ENCODE measurements around the gene FAM174A. TPM values are rescaled to one million over a fixed set of nuclear protein-coding genes. Genes with fewer than 3 reads are reported as not detected.
"Not testable (repeated sequence)": the region's sequence is repeated elsewhere in the genome, so short reads cannot be mapped to it uniquely, and the experiment has no call there.

Gene FAM174A
- total RNA-seq, 1 donor from 2014 or later: 16.0 TPM

- H3K4me3 Mint-ChIP-seq (ENCODE audit: unreplicated experiment): no peak overlapping the region
- no peaks in the 10 kb centered on the region for H3K36me3 Mint-ChIP-seq (ENCODE audit: unreplicated experiment)
- TF ChIP-seq CTCF (IDR thresholded peaks at IDR 0.05): no peak
- DNase-seq (ENCODE audit: extremely low spot score, unreplicated experiment): no peak
- H3K27ac Mint-ChIP-seq (ENCODE audit: unreplicated experiment): no peak overlapping the region
- H3K27me3 Mint-ChIP-seq (ENCODE audit: unreplicated experiment): no peaks in the 10 kb centered on the region
- peaks cover 8% of the 10 kb centered on the region for H3K4me1 Mint-ChIP-seq (ENCODE audit: unreplicated experiment)
- H3K9me3 Mint-ChIP-seq (ENCODE audit: unreplicated experiment): no peaks in the 10 kb centered on the region
Measured at GRCh38 chr5:100600298-100600994, 65.3 kb downstream of the FAM174A start.

- Mint-ChIP-seq H3K4me3 (ENCODE audit: unreplicated experiment) (no peak overlapping the region), H3K27ac (ENCODE audit: unreplicated experiment) (no peak overlapping the region), H3K36me3 (ENCODE audit: unreplicated experiment) (no peaks in the 10 kb centered on the region), H3K9me3 (ENCODE audit: unreplicated experiment) (no peaks in the 10 kb centered on the region), H3K27me3 (ENCODE audit: unreplicated experiment) (peaks cover 10% of the 10 kb centered on the region), H3K4me1 (ENCODE audit: unreplicated experiment) (no peaks in the 10 kb centered on the region)
- TF ChIP-seq CTCF (IDR thresholded peaks at IDR 0.05): no peak
- DNase-seq (ENCODE audit: extremely low spot score, unreplicated experiment): no peak
Measured at GRCh38 chr5:100603141-100603540, 68.0 kb downstream of the FAM174A start.

- not testable (repeated sequence) for H3K4me1 Mint-ChIP-seq (ENCODE audit: unreplicated experiment); H3K36me3 Mint-ChIP-seq (ENCODE audit: unreplicated experiment); H3K4me3 Mint-ChIP-seq (ENCODE audit: unreplicated experiment); H3K27ac Mint-ChIP-seq (ENCODE audit: unreplicated experiment); H3K9me3 Mint-ChIP-seq (ENCODE audit: unreplicated experiment); DNase-seq (ENCODE audit: extremely low spot score, unreplicated experiment)
- H3K27me3 Mint-ChIP-seq (ENCODE audit: unreplicated experiment): peaks cover 12% of the 10 kb centered on the region
Measured at GRCh38 chr5:100604021-100604420, 68.8 kb downstream of the FAM174A start.

- no peak for DNase-seq (ENCODE audit: extremely low spot score, unreplicated experiment)
- Mint-ChIP-seq H3K4me1 (ENCODE audit: unreplicated experiment) (no peaks in the 10 kb centered on the region), H3K27ac (ENCODE audit: unreplicated experiment) (no peak overlapping the region), H3K36me3 (ENCODE audit: unreplicated experiment) (no peaks in the 10 kb centered on the region), H3K9me3 (ENCODE audit: unreplicated experiment) (no peaks in the 10 kb centered on the region), H3K27me3 (ENCODE audit: unreplicated experiment) (peaks cover 44% of the 10 kb centered on the region), H3K4me3 (ENCODE audit: unreplicated experiment) (no peak overlapping the region)
- TF ChIP-seq CTCF (IDR thresholded peaks at IDR 0.05): no peak
Measured at GRCh38 chr5:100609594-100609993, 74.4 kb downstream of the FAM174A start.

- TF ChIP-seq CTCF (IDR thresholded peaks at IDR 0.05): no peak
- Mint-ChIP-seq H3K27ac (ENCODE audit: unreplicated experiment) (no peak overlapping the region), H3K9me3 (ENCODE audit: unreplicated experiment) (no peaks in the 10 kb centered on the region), H3K36me3 (ENCODE audit: unreplicated experiment) (no peaks in the 10 kb centered on the region), H3K4me1 (ENCODE audit: unreplicated experiment) (no peaks in the 10 kb centered on the region), H3K4me3 (ENCODE audit: unreplicated experiment) (no peak overlapping the region), H3K27me3 (ENCODE audit: unreplicated experiment) (peaks cover 32% of the 10 kb centered on the region)
- no peak for DNase-seq (ENCODE audit: extremely low spot score, unreplicated experiment)
Measured at GRCh38 chr5:100614308-100614707, 79.1 kb downstream of the FAM174A start.
